Measurements from ENCODE around the gene HYAL1.

DNA sequence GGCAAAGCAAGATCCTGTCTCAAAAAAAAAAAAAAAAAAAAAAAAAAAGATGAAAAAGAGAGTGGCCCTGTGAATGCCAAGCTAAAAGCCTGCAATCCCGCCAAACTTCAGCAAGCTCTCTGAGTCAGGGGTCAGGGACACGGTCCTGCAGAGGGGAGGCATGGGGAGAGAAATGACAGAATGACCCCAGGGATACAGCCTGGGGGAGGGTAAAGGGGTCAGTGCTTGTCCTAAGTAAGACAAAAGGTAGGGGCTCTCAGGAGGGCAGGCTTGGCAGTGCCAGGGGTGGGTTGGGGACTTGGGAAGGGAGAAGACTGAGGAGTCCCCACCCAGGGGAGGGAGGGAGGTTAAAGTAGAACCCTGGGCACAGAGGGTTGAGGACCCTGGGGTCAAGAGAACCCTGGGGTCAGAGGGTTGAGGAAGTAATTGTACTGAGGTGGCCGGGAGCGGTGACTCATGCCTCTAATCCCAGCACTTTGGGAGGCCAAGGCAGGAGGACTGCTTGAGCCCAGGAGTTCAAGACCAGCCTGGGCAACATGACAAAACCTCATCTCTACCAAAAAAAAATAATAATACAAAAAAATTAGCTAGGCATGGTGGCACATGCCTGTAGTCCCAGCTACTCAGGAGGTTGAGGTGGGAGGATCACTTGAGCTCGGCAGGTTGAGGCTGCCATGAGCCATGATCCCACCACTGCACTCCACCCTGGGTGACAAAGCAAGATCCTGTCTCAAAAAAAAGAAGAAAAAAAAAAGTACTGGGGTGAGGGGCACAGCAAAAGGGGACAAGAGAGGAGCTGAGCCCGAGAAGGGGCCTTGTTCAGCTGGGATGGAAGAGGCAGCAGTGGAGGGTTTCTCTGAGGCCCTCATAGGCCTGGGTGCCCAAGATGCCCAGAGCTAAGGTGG lies 39.6 kb downstream of the HYAL1 start:
- TF ChIP-seq POLR2A (IDR thresholded peaks at IDR 0.05; ENCODE audit: low read length), result no peak
- TF ChIP-seq GATA1 (IDR thresholded peaks at IDR 0.05; ENCODE audit: low read depth, low read length), result no peak

Measured in erythroblast (primary cell).